Pancreas (tissue), 10 donors: ENCODE results near the gene PPFIBP2. TPM values are rescaled to one million over a fixed set of nuclear protein-coding genes. Genes with fewer than 3 reads are reported as not detected.

Experiments
- ATAC-seq, 4 donors: fragments of 200-7000 bp; cut with Tn5 transposase; one replicate each; pipeline versions ENCODE4 v1.8.0 to v1.9.1; 2020; ENCODE audit warnings: mild to moderate bottlenecking in 4 of 4, moderate library complexity in 4 of 4
- DNase-seq, 6 donors: peaks; one replicate each; pipeline ENCODE4 v3.0.0-alpha.2; 2020
- FAIRE-seq: peaks from 2 replicates; lab custom pipeline; 2012; peaks lifted over from hg19 to GRCh38; lab: Jason Lieb, UNC
- H3K27ac ChIP-seq, 4 donors: fragments of 200-600 bp; sonication (generic); 1 replicate in 3 of 4; 2 replicates in 1 of 4; pipeline versions ENCODE4 v1.5.0 to v1.8.0; 2020
- H3K27me3 ChIP-seq, 4 donors: fragments of 200-600 bp; one replicate each; pipeline ENCODE4 v1.8.0; 2021
- H3K36me3 ChIP-seq, 3 donors: fragments of 200-600 bp; sonication (generic) in 1 of 3; one replicate each; pipeline versions ENCODE4 v1.5.0 to v1.8.0; 2020 to 2021
- H3K4me1 ChIP-seq, 3 donors: fragments of 200-600 bp; one replicate each; pipeline ENCODE4 v1.8.0; 2021
- H3K4me3 ChIP-seq, 4 donors: fragments of 200-600 bp; sonication (generic) in 2 of 4; one replicate each; pipeline versions ENCODE4 v1.5.0 to v1.8.0; 2020 to 2021
- H3K9me3 ChIP-seq, 4 donors: fragments of 200-600 bp; one replicate each; pipeline ENCODE4 v1.8.0; 2021
- WGBS, 2 donors: extraction: QIAGEN DNeasy Blood & Tissue Kit; methylation state at CpG; one replicate each; pipeline ENCODE4 v1.1.7; 2013; 5-methylcytosine and 5-hydroxymethylcytosine counted together
- intact Hi-C, 3 donors: fragments of 100-400 bp; cut with DNase I; formaldehyde crosslinking; loops; one replicate each; pipeline versions ENCODE4 v1.11.1 to v1.14.2; 2022
- polyA plus RNA-seq, 2 donors: library from polyadenylated mRNA; stranded (reverse); fragments of 200-250 nt; gene quantifications; one replicate each; pipeline ENCODE4 v1.2.3, GENCODE V29; 2013
- total RNA-seq, 6 donors: library from RNA; stranded (reverse); fragmentation: NEBNext Ultra II Directional in 4 of 6; extraction: Animal tissue kit (Norgen Biotek cat#: 25700) in 4 of 6; gene quantifications; one replicate each; pipeline versions ENCODE4 v1.2.1 to v1.2.4, GENCODE V29; 2021 to 2023
- TF ChIP-seq, protein P1 (sequence below), 4 donors: fragments of 200-600 bp; sonication (generic) in 3 of 4; IDR thresholded peaks; one replicate each; pipeline versions ENCODE4 v1.5.0 to v1.8.0; 2021; ENCODE audit warnings: antibody characterized with exemption in 4 of 4
- donor health status: healthy with polysubstance abuse.
- donor health status: DM: no; HTN: no; CAD: no; lungs with moderate emphysema.
- donor health status: DM: no; HTN: no; CAD: no.
- donor health status: control.
- donor health status: control.
- donor health status: Bipolar disorder and iron deficiency.
- donor health status: DM: yes; HTN: yes; CAD: no.
- donor health status: DM: no; HTN: no; CAD: no.
- donor health status: DM: no; HTN: no; CAD: no.
- donor health status: DM: yes; HTN: yes; CAD: no.

The PPFIBP2 gene
- total and polyA plus RNA-seq, 8 donors: 8.0 to 24.7 (median 11.4) TPM

DNA sequence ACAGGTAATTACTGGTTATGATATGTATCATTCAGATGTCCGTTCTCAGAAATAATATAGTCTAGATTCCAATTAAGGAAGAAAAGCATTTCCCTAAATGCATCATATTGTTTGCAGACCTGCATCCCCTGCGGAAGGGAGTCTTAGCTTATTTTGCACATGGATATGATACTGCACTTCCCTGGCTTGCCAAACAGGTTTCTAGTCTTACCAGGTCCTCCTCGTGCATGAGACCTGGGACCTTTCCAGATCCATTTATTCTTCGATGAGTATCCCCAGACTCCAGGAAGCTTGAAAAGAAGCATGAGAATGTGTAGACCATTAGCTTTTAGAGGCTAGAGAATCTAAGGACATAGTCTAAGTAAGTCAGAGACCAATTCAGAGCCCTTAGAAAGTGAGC is 128.9 kb downstream of the PPFIBP2 start:
- intact Hi-C loops: no loop called here
- Histone ChIP-seq H3K36me3 (peaks cover 0 to 39% (median 7%) of the 10 kb centered on the region in 3 donors), H3K4me1 (peaks cover 0 to 4% (median 0%) of the 10 kb centered on the region in 3 donors), H3K9me3 (no peaks in the 10 kb centered on the region), H3K27me3 (no peaks in the 10 kb centered on the region), H3K4me3 (no peak overlapping the region), H3K27ac (no peak overlapping the region)
- TF ChIP-seq, protein P1, sequence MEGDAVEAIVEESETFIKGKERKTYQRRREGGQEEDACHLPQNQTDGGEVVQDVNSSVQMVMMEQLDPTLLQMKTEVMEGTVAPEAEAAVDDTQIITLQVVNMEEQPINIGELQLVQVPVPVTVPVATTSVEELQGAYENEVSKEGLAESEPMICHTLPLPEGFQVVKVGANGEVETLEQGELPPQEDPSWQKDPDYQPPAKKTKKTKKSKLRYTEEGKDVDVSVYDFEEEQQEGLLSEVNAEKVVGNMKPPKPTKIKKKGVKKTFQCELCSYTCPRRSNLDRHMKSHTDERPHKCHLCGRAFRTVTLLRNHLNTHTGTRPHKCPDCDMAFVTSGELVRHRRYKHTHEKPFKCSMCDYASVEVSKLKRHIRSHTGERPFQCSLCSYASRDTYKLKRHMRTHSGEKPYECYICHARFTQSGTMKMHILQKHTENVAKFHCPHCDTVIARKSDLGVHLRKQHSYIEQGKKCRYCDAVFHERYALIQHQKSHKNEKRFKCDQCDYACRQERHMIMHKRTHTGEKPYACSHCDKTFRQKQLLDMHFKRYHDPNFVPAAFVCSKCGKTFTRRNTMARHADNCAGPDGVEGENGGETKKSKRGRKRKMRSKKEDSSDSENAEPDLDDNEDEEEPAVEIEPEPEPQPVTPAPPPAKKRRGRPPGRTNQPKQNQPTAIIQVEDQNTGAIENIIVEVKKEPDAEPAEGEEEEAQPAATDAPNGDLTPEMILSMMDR (IDR thresholded peaks at IDR 0.05): no peak
- no peak for ATAC-seq
- no peak for DNase-seq
- 34 to 42% methylated on average over 4 of the region's 4 CpGs for WGBS, 2 donors
- FAIRE-seq: no peak

GRCh38 chr11:7643314-7643713 is 129.5 kb downstream of the PPFIBP2 start:
- intact Hi-C loops: no loop called here
- Histone ChIP-seq H3K9me3 (no peaks in the 10 kb centered on the region), H3K27me3 (no peaks in the 10 kb centered on the region), H3K4me3 (no peak overlapping the region), H3K4me1 (peaks cover 0 to 4% (median 0%) of the 10 kb centered on the region in 3 donors), H3K36me3 (peaks cover 0 to 39% (median 7%) of the 10 kb centered on the region in 3 donors), H3K27ac (no peak overlapping the region)
- DNase-seq (no peak), ATAC-seq (no peak), FAIRE-seq (no peak)
- TF ChIP-seq, protein P1 (IDR thresholded peaks at IDR 0.05): no peak
- 83 to 90% methylated on average over 4 of the region's 4 CpGs for WGBS, 2 donors

DNA sequence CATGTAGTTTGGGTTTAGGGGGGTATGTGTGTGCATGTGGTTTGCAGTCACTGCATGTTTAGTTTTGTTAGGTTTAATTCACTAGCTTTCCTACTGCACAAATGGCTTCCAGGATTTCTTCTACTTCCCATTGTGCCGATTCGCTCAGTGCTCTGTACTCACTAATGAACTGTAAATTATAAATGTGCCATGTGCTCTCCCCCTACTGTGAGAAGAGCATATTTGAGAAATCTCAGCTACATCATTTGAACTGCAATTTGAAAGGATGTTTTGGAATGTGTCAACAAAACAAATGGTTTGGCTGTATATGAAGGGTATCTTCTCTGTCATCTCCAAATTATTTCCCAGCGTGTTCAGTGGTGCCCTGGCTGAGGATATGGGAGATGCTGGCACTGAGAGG is 131.4 kb downstream of the PPFIBP2 start:
- H3K9me3 ChIP-seq: no peaks in the 10 kb centered on the region
- DNase-seq: no peak
- no peak overlapping the region for H3K4me3 ChIP-seq
- peaks cover 0 to 47% (median 7%) of the 10 kb centered on the region in 3 donors for H3K36me3 ChIP-seq
- TF ChIP-seq, protein P1 (IDR thresholded peaks at IDR 0.05): no peak
- FAIRE-seq: no peak
- WGBS, 2 donors: 93 to 96% methylated on average over 3 of the region's 3 CpGs
- no peaks in the 10 kb centered on the region for H3K27me3 ChIP-seq
- intact Hi-C loops: no loop called here
- no peaks in the 10 kb centered on the region for H3K4me1 ChIP-seq
- no peak overlapping the region for H3K27ac ChIP-seq
- ATAC-seq: no peak

DNA sequence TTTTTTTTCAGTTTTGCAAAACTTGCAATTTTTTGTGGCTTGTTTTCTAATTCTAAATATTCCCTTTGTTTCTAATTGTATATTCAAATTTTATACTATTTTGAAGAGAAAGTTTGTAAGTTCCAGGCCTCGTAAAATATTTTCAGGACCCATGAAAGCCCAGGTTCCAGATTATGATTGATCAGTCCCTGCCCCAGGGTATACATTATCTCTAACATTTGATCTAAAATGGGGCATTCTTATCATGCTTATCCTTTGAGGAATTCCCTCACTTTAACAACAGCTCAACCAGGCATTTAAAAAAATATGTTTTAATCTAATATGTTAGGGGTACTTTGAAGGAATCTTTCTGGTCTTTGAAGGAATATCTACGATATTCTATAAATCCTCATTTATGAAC is 133.1 kb downstream of the PPFIBP2 start:
- intact Hi-C loops: no loop called here
- Histone ChIP-seq H3K9me3 (no peaks in the 10 kb centered on the region), H3K4me1 (no peaks in the 10 kb centered on the region), H3K36me3 (peaks cover 0 to 46% (median 10%) of the 10 kb centered on the region in 3 donors), H3K27me3 (no peaks in the 10 kb centered on the region), H3K27ac (no peak overlapping the region), H3K4me3 (no peak overlapping the region)
- TF ChIP-seq, protein P1 (IDR thresholded peaks at IDR 0.05): no peak
- no peak for FAIRE-seq
- 89 to 91% methylated on average over 2 of the region's 2 CpGs for whole genome bisulfite sequencing, 2 donors
- DNase-seq: no peak
- no peak for ATAC-seq

DNA sequence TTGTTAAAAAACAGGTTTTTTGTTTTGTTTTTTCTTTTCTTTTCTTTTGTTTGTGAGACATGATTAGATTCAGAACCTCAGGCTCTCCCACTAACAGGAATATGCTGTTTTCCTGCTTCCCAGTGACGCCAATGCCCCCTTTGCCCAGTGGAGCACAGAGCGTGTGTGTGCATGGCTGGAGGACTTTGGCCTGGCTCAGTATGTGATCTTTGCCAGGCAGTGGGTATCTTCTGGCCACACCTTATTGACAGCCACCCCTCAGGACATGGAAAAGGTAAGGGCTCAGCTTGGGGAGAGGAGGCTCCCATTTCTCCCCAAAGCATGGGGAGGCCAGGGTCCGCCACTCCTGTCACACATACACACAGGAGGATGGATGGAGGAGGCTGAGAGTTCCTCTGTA is 134.5 kb downstream of the PPFIBP2 start:
- no peaks in the 10 kb centered on the region for H3K27me3 ChIP-seq
- H3K4me3 ChIP-seq: no peak overlapping the region
- intact Hi-C loops: no loop called here
- no peak for FAIRE-seq
- WGBS, 2 donors: 88 to 95% methylated on average over 3 of the region's 3 CpGs
- H3K27ac ChIP-seq: no peak overlapping the region
- no peak for ATAC-seq
- H3K4me1 ChIP-seq: no peaks in the 10 kb centered on the region
- no peak for DNase-seq
- TF ChIP-seq, protein P1 (IDR thresholded peaks at IDR 0.05): no peak
- peaks cover 3 to 46% (median 13%) of the 10 kb centered on the region in 3 donors for H3K36me3 ChIP-seq
- no peaks in the 10 kb centered on the region for H3K9me3 ChIP-seq
